Measurements from ENCODE around the gene PLA2G12B. TPM values are rescaled to one million over a fixed set of nuclear protein-coding genes. Genes with fewer than 3 reads are reported as not detected.

The PLA2G12B gene
- total and polyA plus RNA-seq, 12 donors = 0.06 to 0.92 (median 0.52) TPM; not detected in 7

GRCh38 chr10:72890086-72890485 lies 64.5 kb downstream of the PLA2G12B start:
- DNase-seq = no peak
- Histone ChIP-seq H3K27me3 (no peaks in the 10 kb centered on the region), H3K9me3 (no peaks in the 10 kb centered on the region), H3K36me3 (peaks cover 0 to 25% (median 0%) of the 10 kb centered on the region in 9 donors), H3K4me1 (peaks cover 0 to 36% (median 19%) of the 10 kb centered on the region in 9 donors), H3K27ac (no peak overlapping the region), H3K4me3 (no peak overlapping the region)
- TF ChIP-seq, protein P1, sequence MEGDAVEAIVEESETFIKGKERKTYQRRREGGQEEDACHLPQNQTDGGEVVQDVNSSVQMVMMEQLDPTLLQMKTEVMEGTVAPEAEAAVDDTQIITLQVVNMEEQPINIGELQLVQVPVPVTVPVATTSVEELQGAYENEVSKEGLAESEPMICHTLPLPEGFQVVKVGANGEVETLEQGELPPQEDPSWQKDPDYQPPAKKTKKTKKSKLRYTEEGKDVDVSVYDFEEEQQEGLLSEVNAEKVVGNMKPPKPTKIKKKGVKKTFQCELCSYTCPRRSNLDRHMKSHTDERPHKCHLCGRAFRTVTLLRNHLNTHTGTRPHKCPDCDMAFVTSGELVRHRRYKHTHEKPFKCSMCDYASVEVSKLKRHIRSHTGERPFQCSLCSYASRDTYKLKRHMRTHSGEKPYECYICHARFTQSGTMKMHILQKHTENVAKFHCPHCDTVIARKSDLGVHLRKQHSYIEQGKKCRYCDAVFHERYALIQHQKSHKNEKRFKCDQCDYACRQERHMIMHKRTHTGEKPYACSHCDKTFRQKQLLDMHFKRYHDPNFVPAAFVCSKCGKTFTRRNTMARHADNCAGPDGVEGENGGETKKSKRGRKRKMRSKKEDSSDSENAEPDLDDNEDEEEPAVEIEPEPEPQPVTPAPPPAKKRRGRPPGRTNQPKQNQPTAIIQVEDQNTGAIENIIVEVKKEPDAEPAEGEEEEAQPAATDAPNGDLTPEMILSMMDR (IDR thresholded peaks at IDR 0.05) = no peak
- intact Hi-C loops (cut with DNase I) = no loop called here
- WGBS, 2 donors = 63 to 64% methylated on average over 2 of the region's 2 CpGs
- ATAC-seq = no peak

DNA sequence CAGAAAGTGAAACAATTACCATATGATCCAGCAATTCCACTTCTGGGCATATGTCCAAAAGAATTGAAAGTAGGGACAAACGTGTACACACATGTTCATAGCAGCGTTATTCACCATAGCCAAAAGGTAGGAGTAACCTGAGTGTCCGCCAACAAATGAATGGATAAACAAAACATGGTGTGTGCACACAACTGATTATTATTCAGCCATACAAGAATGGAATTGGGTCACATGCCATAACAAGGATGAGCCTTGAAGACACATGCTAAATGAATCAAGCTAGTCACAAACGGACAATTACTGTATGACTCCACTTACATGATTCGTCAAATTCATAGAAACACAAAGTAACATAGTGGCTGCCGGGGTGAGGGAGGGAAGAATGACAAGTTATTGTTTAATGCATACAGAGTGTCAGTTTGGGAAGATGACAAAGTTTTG lies 65.2 kb downstream of the PLA2G12B start:
- no peak overlapping the region for H3K4me3 ChIP-seq
- peaks cover 0 to 30% (median 0%) of the 10 kb centered on the region in 9 donors for H3K36me3 ChIP-seq
- H3K27ac ChIP-seq = no peak overlapping the region
- intact Hi-C loops (cut with DNase I) = no loop called here
- peaks cover 0 to 36% (median 19%) of the 10 kb centered on the region in 9 donors for H3K4me1 ChIP-seq
- TF ChIP-seq, protein P1 (IDR thresholded peaks at IDR 0.05) = no peak
- DNase-seq = no peak
- H3K27me3 ChIP-seq = no peaks in the 10 kb centered on the region
- WGBS, 2 donors = 41 to 44% methylated on average over 6 of the region's 6 CpGs
- ATAC-seq = no peak
- no peaks in the 10 kb centered on the region for H3K9me3 ChIP-seq

DNA sequence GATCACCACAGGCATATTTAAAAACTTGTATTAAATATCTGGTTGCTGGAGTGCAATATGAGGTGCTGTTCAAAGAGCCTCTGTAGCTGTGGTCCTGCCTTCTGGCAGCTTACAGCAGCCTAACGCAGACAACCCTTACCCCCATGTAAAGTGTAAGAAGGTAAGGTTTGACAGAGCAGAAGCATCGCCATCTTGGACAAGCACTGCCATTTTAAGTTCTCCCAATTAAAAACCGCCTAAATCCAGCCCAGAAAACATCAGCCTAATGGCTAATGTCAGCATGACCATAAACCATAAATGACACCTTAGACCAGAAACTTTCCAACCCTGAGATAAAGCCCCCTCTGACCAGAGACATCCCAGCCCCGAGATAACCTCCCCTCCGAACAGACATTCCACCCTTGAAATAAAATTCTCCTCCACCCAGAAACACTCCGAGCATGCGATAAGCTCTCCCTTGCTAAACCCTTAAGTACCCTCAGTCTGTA lies 66.4 kb downstream of the PLA2G12B start:
- DNase-seq (no peak), ATAC-seq (no peak)
- Histone ChIP-seq H3K4me1 (peaks cover 0 to 31% (median 13%) of the 10 kb centered on the region in 9 donors), H3K4me3 (no peak overlapping the region), H3K9me3 (no peaks in the 10 kb centered on the region), H3K27me3 (no peaks in the 10 kb centered on the region), H3K36me3 (peaks cover 0 to 42% (median 0%) of the 10 kb centered on the region in 9 donors), H3K27ac (peak overlapping the region in 3 of 10 donors; percentile 48 to 80 (median 72))
- WGBS, 2 donors = 75 to 84% methylated on average over 7 of the region's 7 CpGs
- intact Hi-C loops (cut with DNase I) = no loop called here
- TF ChIP-seq, protein P1 (IDR thresholded peaks at IDR 0.05) = no peak

DNA sequence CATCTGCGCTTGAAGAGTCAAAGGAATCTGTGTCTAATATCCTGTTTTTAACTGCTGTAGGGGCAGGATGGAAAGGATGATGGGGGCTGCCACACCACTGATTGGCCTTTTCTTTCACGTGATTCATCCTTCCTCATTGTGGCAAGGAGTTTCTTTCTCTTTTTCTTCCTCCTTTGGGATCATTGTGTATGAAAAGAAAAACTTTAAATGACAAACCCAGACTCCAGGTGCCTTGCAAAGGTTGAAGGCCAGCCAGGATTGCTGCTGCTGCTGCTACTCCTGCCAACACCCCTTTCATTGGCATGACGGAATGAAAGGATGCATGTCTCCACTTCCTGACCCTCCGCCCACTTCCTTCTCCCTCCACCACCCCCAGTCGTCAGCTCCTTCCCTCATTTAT lies 67.6 kb downstream of the PLA2G12B start:
- H3K4me3 ChIP-seq = peak overlapping the region in 4 of 10 donors; percentile 4 to 34 (median 16)
- H3K27me3 ChIP-seq = no peaks in the 10 kb centered on the region
- peaks cover 0 to 42% (median 0%) of the 10 kb centered on the region in 9 donors for H3K36me3 ChIP-seq
- H3K9me3 ChIP-seq = no peaks in the 10 kb centered on the region
- intact Hi-C loops (cut with DNase I) = no loop called here
- ATAC-seq (peak in 6 of 8 donors; percentile 33 to 80 (median 69)), DNase-seq (peak in 1 of 2 donors; percentile 13)
- TF ChIP-seq, protein P1 (IDR thresholded peaks at IDR 0.05) = no peak
- peak overlapping the region in 7 of 10 donors; percentile 48 to 80 (median 64) for H3K27ac ChIP-seq
- H3K4me1 ChIP-seq = peaks cover 0 to 24% (median 12%) of the 10 kb centered on the region in 9 donors
- WGBS, 2 donors = 43 to 56% methylated on average over 5 of the region's 5 CpGs
